ENCODE measurements around the gene EPB41L3.
"Not testable (repeated sequence)": the region's sequence is repeated elsewhere in the genome, so short reads cannot be mapped to it uniquely, and the experiment has no call there.

Gene EPB41L3

DNA sequence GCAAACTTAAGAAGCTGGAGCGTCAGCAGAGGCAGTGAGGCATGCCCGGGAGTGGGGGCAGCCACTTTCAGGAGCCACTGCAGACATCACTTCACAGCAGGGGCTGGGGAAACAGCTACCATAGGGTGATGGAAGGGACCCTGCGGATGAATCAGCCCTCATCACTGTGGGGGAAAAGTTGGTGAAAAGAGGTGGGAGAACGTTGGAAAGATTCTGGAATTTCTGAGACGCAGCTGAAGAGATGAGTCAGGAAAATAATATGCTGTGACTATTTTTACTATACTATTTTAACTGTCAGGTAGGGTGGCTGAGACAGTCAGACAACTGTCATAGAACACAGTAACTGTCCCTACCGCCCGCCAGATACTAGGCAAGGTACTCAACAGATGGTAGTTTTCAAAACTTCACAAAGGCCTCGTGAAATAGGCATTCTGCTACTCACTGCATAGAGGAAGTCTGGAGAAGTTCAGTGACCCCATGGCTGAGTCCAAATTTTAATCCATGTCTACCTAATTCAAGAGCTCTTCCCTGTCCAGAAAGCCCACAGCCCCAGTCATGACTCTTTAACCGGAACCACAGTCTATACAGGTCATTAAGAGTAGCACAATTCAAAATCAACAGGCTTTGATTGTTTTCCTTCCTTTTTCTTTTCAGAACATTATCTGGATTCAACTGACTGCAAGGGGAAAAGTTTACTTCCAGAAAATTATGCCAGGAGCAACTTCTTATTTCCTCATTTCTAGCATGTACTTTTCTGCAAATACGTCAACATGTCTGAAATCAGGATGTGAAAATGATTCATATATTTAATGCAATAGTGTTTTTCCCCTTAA, 39.3 kb upstream of the EPB41L3 start:
- H3K9ac ChIP-seq = no peak overlapping the region
- no peaks in the 10 kb centered on the region for H3K27me3 ChIP-seq (ENCODE audit: insufficient read depth, low read depth)
- no peak overlapping the region for H2AFZ ChIP-seq (ENCODE audit: low read depth)
- H4K20me1 ChIP-seq (ENCODE audit: insufficient read depth) = no peaks in the 10 kb centered on the region
- H3K27ac ChIP-seq = no peak overlapping the region
- TF ChIP-seq, protein P1, sequence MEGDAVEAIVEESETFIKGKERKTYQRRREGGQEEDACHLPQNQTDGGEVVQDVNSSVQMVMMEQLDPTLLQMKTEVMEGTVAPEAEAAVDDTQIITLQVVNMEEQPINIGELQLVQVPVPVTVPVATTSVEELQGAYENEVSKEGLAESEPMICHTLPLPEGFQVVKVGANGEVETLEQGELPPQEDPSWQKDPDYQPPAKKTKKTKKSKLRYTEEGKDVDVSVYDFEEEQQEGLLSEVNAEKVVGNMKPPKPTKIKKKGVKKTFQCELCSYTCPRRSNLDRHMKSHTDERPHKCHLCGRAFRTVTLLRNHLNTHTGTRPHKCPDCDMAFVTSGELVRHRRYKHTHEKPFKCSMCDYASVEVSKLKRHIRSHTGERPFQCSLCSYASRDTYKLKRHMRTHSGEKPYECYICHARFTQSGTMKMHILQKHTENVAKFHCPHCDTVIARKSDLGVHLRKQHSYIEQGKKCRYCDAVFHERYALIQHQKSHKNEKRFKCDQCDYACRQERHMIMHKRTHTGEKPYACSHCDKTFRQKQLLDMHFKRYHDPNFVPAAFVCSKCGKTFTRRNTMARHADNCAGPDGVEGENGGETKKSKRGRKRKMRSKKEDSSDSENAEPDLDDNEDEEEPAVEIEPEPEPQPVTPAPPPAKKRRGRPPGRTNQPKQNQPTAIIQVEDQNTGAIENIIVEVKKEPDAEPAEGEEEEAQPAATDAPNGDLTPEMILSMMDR (conservative IDR thresholded peaks at IDR 0.05; ENCODE audit: low read depth, low read length) = no peak
- H3K79me2 ChIP-seq (ENCODE audit: insufficient read depth, low read depth) = no peaks in the 10 kb centered on the region
- H3K4me3 ChIP-seq (IDR thresholded peaks at IDR 0.05; ENCODE audit: insufficient read depth, low read depth, low read length) = no peak overlapping the region
- no peaks in the 10 kb centered on the region for H3K36me3 ChIP-seq (ENCODE audit: insufficient read depth)
- H3K4me2 ChIP-seq = no peak overlapping the region
- no peaks in the 10 kb centered on the region for H3K4me1 ChIP-seq (ENCODE audit: low read depth, poor library complexity, severe bottlenecking)

DNA sequence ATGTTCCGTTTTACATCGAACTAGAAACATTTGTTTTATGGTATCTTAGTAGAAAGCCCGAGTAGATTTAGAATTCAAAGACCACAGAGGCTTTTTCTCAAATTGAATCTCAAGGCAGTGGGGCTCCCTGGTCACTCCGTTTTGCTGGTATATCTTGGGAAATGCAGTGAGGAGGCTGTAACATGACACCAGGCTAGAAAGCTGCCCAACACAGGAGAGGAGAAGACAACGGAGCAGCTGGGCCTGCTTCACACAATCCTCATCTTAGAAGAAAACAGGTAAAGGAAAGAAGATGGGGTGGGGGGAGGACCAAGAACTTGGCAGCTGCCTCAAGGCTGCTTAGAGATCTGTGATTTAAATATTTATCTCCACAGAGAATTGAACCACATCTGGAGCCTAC, 38.3 kb upstream of the EPB41L3 start:
- no peaks in the 10 kb centered on the region for H4K20me1 ChIP-seq (ENCODE audit: insufficient read depth)
- no peak overlapping the region for H3K27ac ChIP-seq
- H3K27me3 ChIP-seq (ENCODE audit: insufficient read depth, low read depth) = no peaks in the 10 kb centered on the region
- H2AFZ ChIP-seq (ENCODE audit: low read depth) = no peak overlapping the region
- no peak overlapping the region for H3K9ac ChIP-seq
- no peaks in the 10 kb centered on the region for H3K4me1 ChIP-seq (ENCODE audit: low read depth, poor library complexity, severe bottlenecking)
- H3K4me2 ChIP-seq = no peak overlapping the region
- no peak overlapping the region for H3K4me3 ChIP-seq (IDR thresholded peaks at IDR 0.05; ENCODE audit: insufficient read depth, low read depth, low read length)
- no peaks in the 10 kb centered on the region for H3K79me2 ChIP-seq (ENCODE audit: insufficient read depth, low read depth)
- TF ChIP-seq, protein P1 (conservative IDR thresholded peaks at IDR 0.05; ENCODE audit: low read depth, low read length) = no peak
- H3K36me3 ChIP-seq (ENCODE audit: insufficient read depth) = no peaks in the 10 kb centered on the region

DNA sequence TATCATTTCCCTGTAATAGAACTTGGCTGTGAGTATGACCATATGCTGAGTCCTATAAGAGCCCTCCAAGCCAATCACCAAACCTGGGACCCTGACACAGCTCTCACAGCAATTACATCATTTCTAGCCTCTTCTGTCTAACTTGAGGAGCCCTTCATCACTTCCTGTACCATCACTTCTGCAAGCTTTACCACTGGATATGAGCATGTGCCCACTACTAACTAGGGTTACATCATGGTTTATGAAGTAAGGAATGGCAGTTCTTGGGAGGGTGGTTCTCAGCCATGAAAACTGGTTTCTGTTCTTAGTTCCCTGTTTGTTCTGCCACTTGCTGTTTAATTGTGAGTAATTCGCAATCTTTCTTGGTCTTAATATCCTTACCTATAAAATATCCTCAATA, 31.0 kb upstream of the EPB41L3 start:
- Histone ChIP-seq H3K27me3 (ENCODE audit: insufficient read depth, low read depth) (no peaks in the 10 kb centered on the region), H4K20me1 (ENCODE audit: insufficient read depth) (no peaks in the 10 kb centered on the region), H2AFZ (ENCODE audit: low read depth) (no peak overlapping the region), H3K4me3 (IDR thresholded peaks at IDR 0.05; ENCODE audit: insufficient read depth, low read depth, low read length) (no peak overlapping the region), H3K4me2 (no peak overlapping the region), H3K4me1 (ENCODE audit: low read depth, poor library complexity, severe bottlenecking) (no peaks in the 10 kb centered on the region), H3K79me2 (ENCODE audit: insufficient read depth, low read depth) (no peaks in the 10 kb centered on the region), H3K36me3 (ENCODE audit: insufficient read depth) (no peaks in the 10 kb centered on the region), H3K27ac (no peak overlapping the region), H3K9ac (no peak overlapping the region)
- TF ChIP-seq, protein P1 (conservative IDR thresholded peaks at IDR 0.05; ENCODE audit: low read depth, low read length) = no peak

DNA sequence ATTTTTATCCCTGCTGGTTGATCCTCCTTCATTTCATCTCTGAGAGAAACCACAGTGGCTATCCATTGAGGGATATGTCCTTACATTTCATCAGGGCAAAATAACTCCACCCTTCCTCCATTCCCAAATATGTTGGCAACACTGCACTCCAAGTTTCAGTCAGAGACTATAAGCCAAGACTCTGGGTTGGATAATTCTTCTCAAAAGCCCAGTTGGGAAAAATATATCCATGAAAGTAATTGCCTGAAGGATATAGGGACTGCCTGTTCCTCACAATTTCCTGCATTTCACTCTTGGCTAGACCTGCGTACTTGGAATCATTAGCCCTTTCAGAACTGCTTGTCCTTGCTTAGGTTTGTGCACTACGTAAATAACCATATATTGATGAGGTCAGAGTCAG, 27.9 kb upstream of the EPB41L3 start:
- Histone ChIP-seq H3K27me3 (ENCODE audit: insufficient read depth, low read depth) (no peaks in the 10 kb centered on the region), H3K4me3 (IDR thresholded peaks at IDR 0.05; ENCODE audit: insufficient read depth, low read depth, low read length) (no peak overlapping the region), H3K36me3 (ENCODE audit: insufficient read depth) (no peaks in the 10 kb centered on the region), H2AFZ (ENCODE audit: low read depth) (no peak overlapping the region), H4K20me1 (ENCODE audit: insufficient read depth) (no peaks in the 10 kb centered on the region), H3K4me1 (ENCODE audit: low read depth, poor library complexity, severe bottlenecking) (no peaks in the 10 kb centered on the region), H3K27ac (no peak overlapping the region), H3K4me2 (no peak overlapping the region), H3K9ac (no peak overlapping the region), H3K79me2 (ENCODE audit: insufficient read depth, low read depth) (no peaks in the 10 kb centered on the region)
- TF ChIP-seq, protein P1 (conservative IDR thresholded peaks at IDR 0.05; ENCODE audit: low read depth, low read length) = no peak

DNA sequence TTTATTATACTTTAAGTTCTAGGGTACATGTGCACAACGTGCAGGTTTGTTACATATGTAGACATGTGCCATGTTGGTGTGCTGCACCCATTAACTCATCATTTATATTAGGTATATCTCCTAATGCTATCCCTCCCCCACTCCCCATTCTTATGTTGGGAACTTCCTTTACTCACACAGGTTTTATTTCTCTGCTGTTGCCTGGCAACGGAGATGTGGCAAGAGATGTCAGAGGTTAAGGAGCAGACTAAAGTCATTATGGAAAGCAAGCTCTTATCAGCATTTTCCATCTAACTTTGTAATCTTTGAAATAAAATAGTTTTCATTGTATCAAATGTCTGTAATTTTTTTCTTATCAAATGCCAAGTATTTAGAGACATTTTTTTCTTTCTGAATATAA, 26.8 kb upstream of the EPB41L3 start:
- not testable (repeated sequence) for H3K79me2 ChIP-seq (ENCODE audit: insufficient read depth, low read depth); H3K27ac ChIP-seq; H3K9ac ChIP-seq; H3K4me2 ChIP-seq; H2AFZ ChIP-seq (ENCODE audit: low read depth); H3K4me1 ChIP-seq (ENCODE audit: low read depth, poor library complexity, severe bottlenecking); H3K36me3 ChIP-seq (ENCODE audit: insufficient read depth); H4K20me1 ChIP-seq (ENCODE audit: insufficient read depth); H3K27me3 ChIP-seq (ENCODE audit: insufficient read depth, low read depth); H3K4me3 ChIP-seq (IDR thresholded peaks at IDR 0.05; ENCODE audit: insufficient read depth, low read depth, low read length)
